Astrocyte of the hippocampus (primary cell): Measurements from ENCODE around the gene ZDHHC24.
A peak's percentile ranks its signal among the peaks of the same experiment; 100 is the strongest.
"Not testable (repeated sequence)": the region's sequence is repeated elsewhere in the genome, so short reads cannot be mapped to it uniquely, and the experiment has no call there.

ENCODE experiments used
- DNase-seq: peaks from one replicate; pipeline ENCODE4 v3.0.0; 2011; ENCODE audit warnings: low read depth, low spot score

ZDHHC24 gene

DNA sequence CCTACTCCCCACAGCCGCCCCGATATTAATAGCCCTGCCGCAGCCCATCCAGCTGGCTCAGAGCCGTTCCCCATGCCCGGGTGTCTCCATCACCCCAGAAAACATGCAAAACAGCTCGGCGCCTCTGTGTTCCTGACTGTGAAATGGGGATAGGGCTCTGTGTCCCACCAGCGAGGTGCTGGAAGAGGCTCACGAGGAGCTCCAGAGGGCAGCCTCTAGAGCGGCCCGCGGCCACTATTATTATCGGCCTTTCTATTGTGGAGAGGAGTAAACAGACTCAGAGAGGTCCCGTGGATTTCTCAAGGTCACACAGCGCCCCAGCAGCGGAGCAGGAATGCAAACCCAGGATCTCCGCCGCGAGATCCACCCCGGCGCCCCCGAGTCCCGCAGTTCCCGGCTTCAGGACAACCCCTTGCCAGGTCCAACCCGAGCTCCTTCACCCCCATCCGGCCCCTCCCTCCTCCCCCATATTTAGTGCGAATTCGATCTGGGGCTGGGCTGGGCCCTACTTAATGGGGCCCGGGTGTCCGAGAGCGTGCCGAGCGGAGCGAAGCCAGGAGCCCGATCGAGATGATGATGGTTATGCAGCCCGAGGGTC is 619 bp upstream of the ZDHHC24 start, which contains the start of gene ACTN3:
TSS of gene ACTN3 (plus strand) at position 536 of the 598 bp plus-strand sequence. CDS start at position 571, 35 bp downstream.
- DNase-seq, result no peak

DNA sequence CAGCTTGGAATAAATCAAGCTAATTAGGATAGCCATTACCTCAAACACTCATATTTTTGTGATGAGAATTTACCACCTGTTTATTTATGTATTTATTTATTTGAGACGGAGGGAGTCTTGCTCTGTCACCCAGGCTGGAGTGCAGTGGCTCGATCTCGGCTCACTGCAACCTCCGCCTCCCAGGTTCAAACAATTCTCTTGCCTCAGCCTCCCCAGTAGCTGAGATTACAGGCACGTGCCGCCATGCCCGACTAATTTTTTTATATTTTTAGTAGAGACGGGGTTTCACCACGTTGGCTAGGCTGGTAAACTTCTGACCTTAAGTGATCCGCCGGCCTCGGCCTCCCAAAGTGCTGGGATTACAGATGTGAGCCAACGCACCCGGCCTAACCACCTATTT is 896 bp downstream of the ZDHHC24 start:
- DNase-seq, result not testable (repeated sequence)

DNA sequence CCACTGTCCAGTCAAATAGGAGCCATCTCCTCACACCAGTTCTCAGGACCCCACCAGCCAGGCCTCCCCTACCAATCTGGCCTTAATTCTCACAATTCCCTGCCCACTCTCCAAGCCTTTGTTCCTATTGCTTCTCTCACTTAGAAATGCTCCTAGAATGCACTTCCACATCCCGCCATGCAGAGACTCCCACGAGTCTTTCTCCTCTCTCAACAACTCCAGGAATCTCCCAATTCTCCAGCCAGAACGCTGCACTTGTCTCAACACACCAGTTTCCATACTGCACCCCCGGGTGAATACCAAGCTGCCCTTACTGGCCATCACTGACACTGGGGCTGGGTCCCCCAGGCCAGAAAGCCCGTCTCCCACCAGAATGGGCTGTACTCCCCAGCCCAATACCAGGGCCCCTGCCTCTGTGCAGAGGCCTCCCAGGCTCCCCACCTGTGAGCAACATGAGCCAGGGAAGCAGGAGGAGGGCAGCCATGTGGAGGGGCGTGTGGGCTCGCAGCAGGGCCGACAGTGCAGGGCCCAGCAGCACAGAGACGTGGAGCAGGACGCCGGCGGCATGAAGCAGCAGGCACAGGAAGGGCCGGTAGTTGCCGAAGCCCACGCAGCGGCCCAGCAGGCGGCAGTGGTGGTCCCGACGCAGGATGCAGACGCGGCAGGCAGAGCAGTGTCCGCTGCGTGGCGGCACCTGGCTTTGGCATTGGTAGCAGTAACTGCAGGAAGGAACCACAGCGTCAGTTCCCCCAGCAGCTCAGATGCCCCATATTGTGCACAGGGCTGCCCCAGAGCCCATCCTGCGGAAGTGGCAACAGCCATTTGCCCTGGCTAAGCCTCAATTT is 2.4 kb downstream of the ZDHHC24 start:
- peak; percentile 83 for DNase-seq

DNA sequence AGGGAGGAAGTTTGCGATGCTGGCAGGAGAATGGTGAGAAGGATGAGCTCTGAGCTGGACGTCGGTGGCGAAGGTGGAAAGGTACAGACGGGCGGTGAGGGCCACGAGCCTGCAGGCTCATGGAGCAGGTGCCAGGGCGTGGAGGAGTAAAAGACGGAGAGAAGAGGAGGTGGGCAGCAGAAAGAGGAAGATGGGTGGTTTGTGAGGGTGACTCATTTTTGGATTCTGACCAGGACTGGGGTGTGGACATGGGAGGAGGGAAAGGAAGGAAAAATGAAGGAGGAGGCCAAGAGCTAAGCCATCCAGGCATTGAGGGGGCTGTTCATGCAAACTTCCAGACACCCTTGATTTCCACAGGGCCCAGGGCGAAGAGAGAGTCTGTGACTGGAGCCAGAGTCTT is 3.5 kb downstream of the ZDHHC24 start:
- peak; percentile 26 for DNase-seq

DNA sequence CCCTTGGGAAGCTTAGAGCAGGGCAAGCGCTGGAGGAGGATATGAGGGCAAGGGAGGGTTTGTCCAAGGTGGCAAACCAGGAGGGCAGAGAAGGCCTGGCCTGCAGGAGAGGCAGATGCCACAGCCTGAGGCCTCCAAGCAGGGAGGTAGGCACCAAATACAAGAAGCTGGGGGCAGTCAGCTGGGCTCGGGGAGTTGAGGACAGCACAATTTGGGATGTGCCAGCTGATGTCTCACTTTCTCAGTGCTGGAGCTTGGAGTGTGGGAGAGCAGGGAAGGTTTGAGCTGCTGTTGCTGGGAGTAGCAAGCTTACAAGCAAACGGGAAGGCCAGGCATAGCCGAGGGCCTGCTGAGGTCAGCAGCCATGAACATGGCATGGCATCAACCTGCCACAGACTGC is 4.0 kb downstream of the ZDHHC24 start:
- no peak for DNase-seq

DNA sequence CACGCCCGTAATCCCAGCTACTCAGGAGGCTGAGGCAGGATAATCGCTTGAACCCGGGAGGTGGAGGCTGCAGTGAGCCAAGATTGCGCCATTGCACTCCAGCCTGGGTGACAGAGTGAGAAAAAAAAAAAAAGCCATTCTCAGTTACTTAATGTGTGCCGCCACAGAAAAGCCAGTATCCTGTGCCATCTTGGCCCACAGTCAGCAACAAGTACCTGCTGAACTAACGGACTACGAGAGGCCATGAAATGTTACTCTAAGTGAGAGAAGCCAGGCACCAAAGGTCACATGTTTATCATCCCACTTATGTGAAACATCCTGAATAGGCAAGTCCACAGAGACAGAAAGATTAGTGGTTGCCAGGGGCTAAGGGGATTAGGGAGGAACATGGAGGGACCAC is 5.2 kb downstream of the ZDHHC24 start:
- DNase-seq, result not testable (repeated sequence)

DNA sequence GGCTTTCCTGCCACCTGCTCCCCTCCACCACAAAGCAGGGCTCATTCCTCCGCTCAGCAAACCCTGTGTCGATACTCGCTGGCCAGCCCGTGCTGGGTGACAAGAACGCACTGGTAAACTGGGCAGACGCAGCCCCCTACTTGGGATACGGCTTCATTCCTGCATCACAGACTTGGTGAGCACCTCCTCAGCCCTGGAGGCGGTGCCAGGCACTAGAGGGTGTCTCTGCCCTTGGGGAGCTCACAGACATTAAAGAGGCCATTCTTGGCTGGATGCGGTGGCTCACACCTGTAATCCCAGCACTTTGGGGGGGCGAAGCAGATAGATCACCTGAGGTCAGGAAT is 6.0 kb downstream of the ZDHHC24 start:
- DNase-seq, result no peak

DNA sequence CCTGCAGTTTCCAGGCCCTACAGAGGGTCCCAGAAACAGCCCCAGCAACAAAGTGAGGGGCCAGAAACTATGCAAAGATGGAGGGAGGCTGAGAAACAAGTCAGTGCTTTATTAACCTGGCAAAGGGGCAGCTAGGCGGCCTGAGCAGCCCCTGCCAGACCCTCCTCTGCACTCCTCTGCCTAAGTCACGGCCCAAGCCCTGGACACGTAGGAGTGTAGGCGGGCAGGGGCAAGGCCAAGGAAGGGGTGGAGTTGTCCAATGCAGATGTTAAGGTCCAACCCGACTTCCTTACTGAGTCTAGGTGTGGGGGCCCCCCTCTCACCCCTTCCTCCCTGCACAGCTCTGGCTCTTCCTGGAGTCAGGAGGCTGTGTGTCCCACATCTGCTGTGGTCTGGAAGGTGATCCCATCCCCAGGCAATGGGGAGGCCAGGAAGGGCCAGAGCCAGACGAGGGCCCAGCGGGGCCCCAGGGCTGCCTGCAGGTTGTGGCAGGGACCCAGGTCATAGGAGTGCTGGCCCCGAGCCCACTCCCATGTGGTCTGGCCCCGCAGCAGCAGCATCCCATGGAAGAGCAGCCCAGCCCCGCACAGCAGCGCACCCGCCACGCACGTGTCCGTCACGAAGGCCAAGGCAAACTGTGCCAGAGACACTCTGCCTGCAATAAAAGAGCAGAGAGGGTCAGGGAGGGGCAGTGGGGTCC is 6.5 kb downstream of the ZDHHC24 start:
- DNase-seq, result no peak

DNA sequence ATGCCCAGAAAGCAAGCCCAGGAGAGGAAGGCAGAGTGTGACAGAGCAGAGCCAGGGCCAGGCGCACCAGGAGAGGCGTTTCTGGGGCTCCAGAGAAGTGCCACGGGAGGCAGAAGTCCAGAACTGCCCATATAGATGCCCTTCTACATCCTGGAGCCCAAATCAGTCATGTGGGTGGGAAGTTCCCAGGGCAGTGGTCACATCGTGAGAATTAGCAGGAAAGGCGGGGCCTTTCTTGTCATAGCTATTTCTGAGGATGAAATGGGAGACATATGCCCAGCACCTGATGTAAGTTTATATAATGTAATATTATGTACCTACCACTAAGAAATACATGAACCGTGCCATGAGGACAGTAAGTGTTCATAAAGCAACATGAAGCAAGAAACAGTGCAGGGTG is 13.1 kb downstream of the ZDHHC24 start:
- DNase-seq, result no peak

DNA sequence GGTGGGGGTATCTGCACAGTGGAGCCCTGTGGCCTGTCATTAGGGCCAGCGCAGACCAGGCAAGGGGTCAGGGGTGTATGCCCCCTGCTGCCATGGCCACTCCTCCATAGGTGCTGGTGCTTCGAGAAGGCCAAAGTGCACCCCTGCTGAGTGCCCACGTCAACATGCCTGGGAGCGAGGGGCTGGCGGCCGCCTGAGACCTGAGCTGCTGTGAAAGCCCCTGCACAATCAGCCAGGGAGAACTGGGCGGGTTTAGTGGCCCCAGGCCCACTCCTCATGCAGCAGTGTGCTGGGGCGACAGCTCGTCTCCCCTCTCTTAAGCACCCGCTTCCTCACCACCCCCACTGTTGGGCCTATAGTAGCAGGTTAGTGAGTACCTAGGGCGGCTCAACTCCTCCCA is 14.0 kb downstream of the ZDHHC24 start:
- no peak for DNase-seq

DNA sequence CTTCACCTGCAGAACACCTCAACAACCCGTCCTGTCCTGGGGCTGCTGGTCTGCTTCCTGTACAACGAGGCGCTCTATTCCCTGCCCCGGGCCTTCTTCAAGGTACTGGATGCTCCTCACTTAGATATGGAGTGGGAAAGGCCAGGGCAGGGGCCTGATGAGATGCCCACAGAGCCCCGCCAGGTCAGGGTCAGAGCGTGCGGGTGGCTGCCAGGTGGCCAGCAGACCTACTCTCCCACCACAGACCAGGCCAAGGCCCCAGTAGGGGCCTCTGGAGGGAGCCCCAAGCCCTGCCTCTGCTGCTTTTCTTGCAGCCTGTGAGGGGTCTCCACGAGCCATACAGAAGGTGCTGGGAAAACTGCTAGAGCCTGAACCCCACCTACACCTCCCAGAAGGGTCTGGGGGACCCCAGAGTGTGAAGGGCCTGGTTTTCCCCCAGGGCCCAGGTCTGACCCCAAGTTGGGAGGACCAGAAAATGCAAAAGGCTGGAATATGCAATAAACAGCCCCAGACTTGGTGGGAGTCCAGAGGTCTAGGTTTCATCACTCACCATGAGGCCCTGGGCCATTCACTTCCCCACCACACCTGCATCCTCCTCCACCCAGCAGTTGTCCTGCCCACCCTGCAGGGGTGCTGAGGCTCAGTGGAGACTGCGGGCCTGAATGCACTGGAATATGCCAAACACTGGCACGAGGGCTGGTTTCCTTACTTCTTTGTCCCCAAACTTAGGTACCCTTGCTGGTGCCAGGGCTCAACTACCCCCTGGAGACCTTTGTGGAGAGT is 14.7 kb downstream of the ZDHHC24 start:
- no peak for DNase-seq

DNA sequence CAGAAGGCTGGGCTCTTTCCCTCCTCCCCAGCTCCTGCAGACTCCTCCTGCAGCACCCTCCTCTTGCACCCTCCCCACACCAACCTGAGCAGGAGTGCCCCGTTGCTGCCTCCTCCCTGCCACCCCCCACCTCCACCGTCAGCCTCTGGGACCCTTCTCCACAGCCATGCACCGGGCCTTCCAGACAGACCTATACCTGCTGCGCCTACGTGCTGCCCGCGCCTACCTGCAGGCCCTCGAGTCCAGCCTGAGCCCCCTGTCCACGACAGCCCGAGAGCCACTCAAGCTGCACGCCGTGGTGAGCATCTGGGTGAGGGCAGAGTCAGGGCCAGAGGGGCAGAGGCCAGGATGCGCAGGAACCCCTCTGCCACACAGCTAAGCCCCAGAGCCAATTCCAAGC is 16.2 kb downstream of the ZDHHC24 start:
- no peak for DNase-seq

DNA sequence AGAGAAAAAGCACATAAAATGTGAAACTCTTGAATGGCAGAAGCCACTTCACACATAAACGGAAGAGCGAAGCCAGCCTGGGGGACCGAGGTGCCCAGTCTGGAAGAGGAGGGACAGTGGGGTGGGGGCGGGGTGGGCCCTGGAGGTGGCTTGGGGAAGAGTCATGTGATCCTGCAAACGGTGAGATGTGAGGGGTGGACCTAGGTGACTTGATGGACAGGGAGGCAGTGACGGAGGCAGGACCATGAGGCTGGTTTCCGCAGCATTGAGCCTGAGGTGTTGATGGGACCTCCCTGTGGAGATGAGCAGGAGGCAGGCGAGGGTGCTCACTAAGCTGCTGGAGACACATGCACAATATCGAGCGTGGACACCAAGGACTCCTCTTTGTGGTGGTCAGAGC is 16.8 kb downstream of the ZDHHC24 start:
- no peak for DNase-seq

DNA sequence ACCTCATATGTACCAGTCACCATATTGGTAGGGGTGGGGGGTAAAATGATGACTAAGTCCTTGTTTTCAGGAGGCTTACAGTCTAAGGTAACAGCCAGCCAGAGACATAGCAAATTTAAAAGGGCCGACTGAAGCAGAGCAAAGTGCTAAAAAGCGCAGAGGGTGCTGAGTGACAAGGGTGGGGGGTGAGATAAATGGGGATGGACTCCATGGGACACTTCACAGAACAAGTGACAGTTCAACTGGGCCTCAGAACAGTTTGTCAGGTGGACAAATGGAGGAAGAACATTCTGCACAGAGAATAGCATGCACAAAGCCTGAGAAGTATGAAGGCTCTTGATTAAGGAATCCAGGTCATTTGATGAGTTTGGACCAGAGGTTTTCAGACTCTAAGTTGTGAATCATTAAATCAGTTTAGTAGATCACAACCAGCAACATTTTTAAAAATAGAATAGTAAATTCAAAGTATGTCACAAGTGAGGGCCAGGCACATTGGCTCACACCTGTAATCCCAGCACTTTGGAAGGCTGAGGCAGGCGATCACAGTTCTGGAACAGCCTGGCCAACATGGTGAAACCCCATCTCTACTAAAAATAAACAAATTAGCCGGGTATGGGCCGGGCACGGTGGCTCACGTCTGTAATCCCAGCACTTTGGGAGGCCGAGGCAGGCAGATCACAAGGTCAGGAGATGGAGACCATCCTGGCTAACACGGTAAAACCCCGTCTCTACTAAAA is 21.4 kb downstream of the ZDHHC24 start:
- no peak for DNase-seq

DNA sequence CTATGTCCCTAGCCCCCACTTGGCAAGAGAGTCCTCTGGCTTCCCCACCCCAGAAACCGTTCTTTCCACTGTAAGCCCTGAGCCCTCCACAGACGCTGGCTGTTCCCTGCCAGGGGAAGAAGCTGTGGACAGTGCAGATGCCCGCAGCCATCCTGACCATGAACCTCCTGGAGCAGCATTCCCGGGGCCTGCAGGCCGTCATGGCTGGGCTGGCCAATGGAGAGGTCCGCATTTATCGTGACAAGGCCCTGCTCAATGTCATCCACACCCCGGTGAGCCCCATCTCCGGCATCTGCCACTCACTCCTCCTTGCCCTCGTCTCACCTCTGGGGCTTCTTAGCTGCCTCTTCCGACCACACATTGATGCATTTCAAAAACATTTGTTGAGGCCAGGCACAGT is 22.2 kb downstream of the ZDHHC24 start:
- DNase-seq, result no peak

DNA sequence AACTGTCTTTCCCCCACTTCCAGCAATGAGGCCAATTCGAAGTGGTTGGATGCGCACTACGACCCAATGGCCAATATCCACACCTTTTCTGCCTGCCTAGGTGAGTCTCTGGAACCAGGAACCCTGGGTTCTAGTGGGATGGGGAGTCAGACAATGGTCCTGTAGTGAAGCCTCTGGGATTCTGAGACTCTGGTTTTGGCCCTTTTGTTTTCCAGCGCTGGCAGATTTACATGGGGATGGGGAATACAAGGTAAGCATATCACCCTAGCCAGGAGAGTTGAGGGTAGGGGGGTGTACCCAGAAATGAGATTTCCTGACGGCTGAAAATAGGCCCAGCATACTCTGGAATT is 34.9 kb downstream of the ZDHHC24 start:
- DNase-seq, result no peak

DNA sequence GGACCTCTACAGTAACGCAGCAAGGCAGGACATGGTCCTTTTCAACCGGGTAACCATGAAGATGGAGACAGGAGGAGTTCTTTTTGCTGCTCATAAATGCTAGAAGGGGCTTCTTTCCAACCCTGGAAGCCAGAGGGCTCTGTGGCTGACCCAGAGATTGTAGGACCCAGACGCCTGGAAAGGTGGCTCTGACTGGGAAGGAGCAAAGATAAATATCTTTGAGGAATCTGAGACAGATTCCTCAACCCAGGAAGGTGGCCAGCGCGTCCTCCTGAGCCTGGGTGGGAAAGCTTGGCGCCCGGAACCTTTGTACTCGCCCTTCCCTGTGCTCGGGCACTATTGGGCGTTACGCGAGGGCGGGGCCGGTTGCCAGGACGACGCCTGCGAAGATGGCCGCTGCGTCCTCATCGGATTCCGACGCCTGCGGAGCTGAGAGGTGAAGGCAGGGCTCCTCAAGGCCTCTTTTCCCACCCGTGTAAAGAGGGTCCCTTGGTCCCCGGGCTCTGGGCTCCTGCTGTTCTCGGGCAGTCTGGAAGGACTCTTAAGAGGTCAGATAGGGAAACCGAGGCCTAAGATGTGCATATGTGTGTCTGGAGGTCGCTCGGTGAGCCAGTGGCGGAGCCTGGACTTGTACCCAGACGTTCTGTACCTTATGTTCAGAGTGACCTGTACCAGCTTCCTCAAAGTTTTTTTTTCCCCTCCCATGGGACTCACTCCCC is 35.4 kb downstream of the ZDHHC24 start, which contains the start of gene BBS1:
TSS of gene BBS1 (plus strand) at position 365 of the 719 bp plus-strand sequence. CDS start at position 390, 25 bp downstream.
- peak; percentile 93 for DNase-seq

DNA sequence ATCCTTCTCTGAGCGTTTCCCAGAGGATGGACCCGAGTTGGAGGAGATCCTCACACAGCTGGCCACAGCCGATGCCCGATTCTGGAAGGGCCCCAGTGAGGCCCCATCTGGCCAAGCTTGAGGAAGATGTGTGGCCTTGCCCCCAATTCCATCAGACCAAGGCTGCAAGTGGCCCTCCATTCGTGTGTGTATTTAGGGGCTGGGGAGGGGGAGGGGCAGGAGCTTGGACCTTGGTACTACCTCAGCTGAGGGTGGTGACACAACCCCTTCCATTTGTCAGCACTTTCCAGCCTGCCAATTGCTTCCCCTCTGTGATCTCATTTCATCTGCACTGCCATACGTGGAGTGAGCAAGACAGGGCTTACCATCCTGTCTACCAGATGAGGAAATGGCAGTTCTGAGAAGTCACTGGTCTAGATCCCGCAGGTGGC is 36.7 kb downstream of the ZDHHC24 start:
- no peak for DNase-seq

DNA sequence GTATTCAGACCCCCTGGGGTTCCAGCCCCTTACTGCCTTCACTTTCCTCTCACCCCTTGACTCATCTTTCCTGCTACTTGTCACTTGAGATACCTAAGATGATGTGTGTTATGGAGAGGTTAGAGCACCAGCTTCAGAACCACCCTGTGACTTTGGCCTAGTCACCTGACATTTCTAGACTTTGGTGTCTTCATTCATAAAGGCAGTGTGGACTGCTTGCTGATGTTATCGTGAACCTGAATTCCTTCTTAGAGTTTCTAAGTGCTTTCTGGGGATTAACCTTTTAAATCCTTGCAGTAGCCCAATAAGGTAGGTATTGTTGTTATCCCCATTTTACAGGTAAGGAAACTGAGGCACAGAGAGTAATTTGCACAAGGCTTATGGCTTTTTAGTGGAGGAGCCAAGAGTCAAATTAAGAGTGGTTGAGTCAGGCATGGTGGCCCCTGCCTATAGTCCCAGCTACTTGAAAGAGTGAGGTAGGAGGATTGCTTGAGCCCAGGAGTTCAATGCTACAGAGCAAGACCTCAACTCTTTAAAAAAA is 40.5 kb downstream of the ZDHHC24 start:
- DNase-seq, result no peak

DNA sequence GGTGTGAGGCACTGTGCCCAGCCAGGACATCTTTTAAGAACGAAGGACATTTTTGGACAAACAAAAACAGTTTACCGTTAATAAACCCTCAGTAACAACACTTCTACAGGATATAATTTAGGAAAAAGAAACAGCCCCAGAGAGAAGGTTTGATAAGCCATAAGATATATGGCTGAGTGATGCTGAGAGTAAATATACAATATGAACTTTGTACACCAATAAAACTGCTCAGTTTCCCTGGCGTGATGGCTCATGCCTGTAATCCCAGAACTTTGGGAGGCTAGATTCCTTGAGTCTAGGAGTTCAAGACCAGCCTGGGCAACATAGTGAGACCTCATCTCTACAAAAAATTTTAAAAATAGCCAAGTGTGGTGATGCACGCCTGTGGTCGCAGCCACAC is 47.3 kb downstream of the ZDHHC24 start:
- DNase-seq, result no peak
